Breast epithelium (tissue), 3 donors: ENCODE results near the gene CD99.

Experiments
- POLR2A ChIP-seq: fragments of 450-650 bp; IDR thresholded peaks from one replicate; pipeline ENCODE4 v1.6.1; 2016; ENCODE audit warnings: antibody characterized with exemption, mild to moderate bottlenecking, moderate library complexity
- TF ChIP-seq, protein P1 (sequence below), 3 donors: fragments of 450-650 bp; IDR thresholded peaks; one replicate each; pipeline ENCODE4 v1.5.1; 2016 to 2017; ENCODE audit warnings: antibody characterized with exemption in 3 of 3, mild to moderate bottlenecking in 3 of 3, moderate library complexity in 3 of 3

DNA sequence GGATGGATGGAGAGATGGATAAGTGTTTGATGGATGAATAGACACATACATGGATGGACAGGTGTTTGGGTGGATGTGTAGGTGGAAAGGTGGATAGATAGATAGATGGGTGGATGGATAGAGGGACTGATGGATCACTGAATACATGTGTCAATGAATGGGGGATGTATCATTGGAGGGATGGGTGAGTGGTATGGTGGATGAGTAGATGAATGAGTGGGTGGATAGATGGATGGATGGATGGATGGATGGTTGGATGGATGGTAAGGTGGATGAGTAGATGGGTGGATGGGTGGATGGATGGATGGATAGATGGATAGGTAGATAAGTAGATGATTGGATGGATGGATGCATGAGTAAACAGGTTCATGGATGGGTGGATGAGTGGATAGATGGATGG is 41.1 kb upstream of the CD99 start:
- TF ChIP-seq, protein P1, sequence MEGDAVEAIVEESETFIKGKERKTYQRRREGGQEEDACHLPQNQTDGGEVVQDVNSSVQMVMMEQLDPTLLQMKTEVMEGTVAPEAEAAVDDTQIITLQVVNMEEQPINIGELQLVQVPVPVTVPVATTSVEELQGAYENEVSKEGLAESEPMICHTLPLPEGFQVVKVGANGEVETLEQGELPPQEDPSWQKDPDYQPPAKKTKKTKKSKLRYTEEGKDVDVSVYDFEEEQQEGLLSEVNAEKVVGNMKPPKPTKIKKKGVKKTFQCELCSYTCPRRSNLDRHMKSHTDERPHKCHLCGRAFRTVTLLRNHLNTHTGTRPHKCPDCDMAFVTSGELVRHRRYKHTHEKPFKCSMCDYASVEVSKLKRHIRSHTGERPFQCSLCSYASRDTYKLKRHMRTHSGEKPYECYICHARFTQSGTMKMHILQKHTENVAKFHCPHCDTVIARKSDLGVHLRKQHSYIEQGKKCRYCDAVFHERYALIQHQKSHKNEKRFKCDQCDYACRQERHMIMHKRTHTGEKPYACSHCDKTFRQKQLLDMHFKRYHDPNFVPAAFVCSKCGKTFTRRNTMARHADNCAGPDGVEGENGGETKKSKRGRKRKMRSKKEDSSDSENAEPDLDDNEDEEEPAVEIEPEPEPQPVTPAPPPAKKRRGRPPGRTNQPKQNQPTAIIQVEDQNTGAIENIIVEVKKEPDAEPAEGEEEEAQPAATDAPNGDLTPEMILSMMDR (IDR thresholded peaks at IDR 0.05): no peak
- TF ChIP-seq POLR2A: no peak
